Skeletal muscle satellite cell (primary cell): ENCODE results near the gene GPC6.
A peak's percentile ranks its signal among the peaks of the same experiment; 100 is the strongest.
"Not testable (repeated sequence)": the region's sequence is repeated elsewhere in the genome, so short reads cannot be mapped to it uniquely, and the experiment has no call there.

Experiments used
- H3K27me3 ChIP-seq: 2 replicates; pipeline ENCODE4 v1.7.0; 2013; ENCODE audit warnings: low read length; ENCODE audit not compliant: control insufficient read depth, insufficient read depth
- H3K36me3 ChIP-seq: 2 replicates; pipeline ENCODE4 v1.7.0; 2013; ENCODE audit warnings: mild to moderate bottlenecking, control low read depth, low read length; ENCODE audit not compliant: insufficient read depth
- H3K4me1 ChIP-seq: 2 replicates; pipeline ENCODE4 v1.7.0; 2013; ENCODE audit warnings: low read length; ENCODE audit not compliant: control insufficient read depth, insufficient read depth
- H3K4me2 ChIP-seq: 2 replicates; pipeline ENCODE4 v1.7.0; 2013; ENCODE audit warnings: mild to moderate bottlenecking, low read length
- H3K4me3 ChIP-seq: 2 replicates; pipeline ENCODE4 v1.7.0; 2013; ENCODE audit warnings: low read length
- H3K9ac ChIP-seq: 2 replicates; pipeline ENCODE4 v1.7.0; 2013; ENCODE audit warnings: mild to moderate bottlenecking, low read depth, low read length, moderate library complexity
- H3K9me3 ChIP-seq: replicated peaks from 2 replicates; pipeline ENCODE4 v1.7.0; 2013; ENCODE audit warnings: mild to moderate bottlenecking, control low read depth, low read length

Gene GPC6

DNA sequence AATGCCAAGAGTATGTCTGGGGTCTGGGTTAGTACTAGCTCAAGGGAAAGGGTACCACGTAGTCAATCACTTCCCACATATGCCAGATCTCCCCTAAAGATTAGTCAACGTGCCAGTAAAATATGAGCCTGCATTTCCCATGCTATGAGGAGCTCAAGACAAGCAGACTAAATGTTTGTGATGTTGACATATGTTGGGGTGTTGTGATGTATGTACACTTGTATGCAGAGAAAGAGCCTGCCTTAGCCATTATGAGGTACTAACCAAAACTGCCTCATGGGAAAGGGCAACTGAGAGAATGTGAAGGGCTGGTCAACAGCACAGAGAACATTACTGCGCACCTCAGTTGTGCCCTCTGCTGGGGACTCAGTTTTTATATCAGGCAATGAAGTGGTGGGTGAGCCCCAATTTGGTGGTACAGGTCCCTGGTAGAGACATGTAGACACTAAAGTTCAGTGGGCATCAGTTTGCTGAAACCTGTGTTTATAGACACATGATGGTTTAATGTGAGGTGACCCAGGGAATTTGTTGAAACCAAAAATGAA is 965.9 kb downstream of the GPC6 start:
- no peaks in the 10 kb centered on the region for H3K27me3 ChIP-seq
- no peaks in the 10 kb centered on the region for H3K9me3 ChIP-seq
- H3K4me1 ChIP-seq = peaks cover 17% of the 10 kb centered on the region
- no peak overlapping the region for H3K4me2 ChIP-seq
- no peaks in the 10 kb centered on the region for H3K36me3 ChIP-seq
- no peak overlapping the region for H3K9ac ChIP-seq
- H3K4me3 ChIP-seq = no peak overlapping the region

DNA sequence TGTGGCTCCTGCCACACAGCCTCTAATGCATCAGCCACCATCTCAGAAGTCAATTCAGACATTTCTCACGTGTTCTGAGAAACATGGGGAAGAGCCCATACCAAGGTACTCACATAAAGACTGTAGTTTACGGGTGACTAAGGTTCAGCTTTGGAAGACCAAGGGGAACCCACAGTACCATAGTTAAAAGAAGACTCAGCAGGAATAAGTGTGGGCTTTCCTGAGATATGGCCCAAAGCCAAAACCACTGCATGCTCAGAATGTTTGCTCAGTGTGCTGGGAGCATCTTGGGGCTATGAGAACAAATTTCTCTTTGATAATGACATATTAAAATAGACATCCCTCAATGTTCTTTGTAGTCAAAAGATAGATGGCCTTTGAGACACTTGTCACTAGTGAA is 969.1 kb downstream of the GPC6 start:
- Histone ChIP-seq H3K9ac (peak overlapping the region; percentile 22), H3K9me3 (no peaks in the 10 kb centered on the region)

DNA sequence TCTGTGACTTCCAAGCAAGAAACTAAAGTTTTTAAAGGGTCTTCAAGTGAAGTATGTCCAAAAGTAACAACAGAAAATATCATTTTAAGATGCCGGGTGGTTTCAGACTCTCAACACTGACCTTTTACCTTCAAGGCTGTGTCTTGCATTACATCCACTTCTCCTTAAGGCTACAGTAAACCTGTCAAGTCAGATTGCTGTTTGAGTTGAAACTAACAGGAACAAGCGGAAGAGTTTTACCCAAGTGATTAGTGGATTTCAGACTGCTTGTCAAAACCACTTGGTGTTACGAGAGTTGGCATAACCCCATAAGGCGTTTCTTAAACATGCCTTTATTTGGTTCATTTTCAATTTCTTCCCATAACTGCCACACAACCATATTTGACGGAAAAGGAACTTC is 969.8 kb downstream of the GPC6 start:
- H3K4me3 ChIP-seq = no peak overlapping the region
- no peak overlapping the region for H3K4me2 ChIP-seq
- peaks cover 27% of the 10 kb centered on the region for H3K4me1 ChIP-seq
- H3K9ac ChIP-seq = peak overlapping the region; percentile 22
- no peaks in the 10 kb centered on the region for H3K27me3 ChIP-seq
- no peaks in the 10 kb centered on the region for H3K36me3 ChIP-seq
- H3K9me3 ChIP-seq = no peaks in the 10 kb centered on the region

More for the DNA sequence above, 969.1 kb downstream of the GPC6 start:
- Histone ChIP-seq H3K27me3 (no peaks in the 10 kb centered on the region), H3K4me1 (peaks cover 27% of the 10 kb centered on the region), H3K4me2 (peak overlapping the region; percentile 2), H3K4me3 (no peak overlapping the region), H3K36me3 (no peaks in the 10 kb centered on the region)

DNA sequence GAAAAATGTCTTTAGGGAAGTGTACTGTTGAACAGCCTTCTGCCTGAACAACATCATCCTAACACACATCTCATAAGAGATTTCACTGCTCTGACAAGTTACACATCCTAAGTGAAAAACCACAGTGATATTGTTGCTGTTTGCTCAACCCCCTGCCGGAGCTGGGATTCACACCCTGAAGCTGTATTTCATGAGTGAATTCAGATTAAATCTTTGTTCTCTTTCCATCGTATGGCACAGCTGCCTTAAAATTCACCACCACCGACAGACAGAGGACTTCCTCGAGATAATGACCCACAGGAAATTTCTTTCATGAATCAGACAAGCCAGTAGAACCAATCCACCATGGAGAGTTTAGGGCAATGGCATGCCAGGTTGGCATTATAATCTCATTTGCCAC is 972.1 kb downstream of the GPC6 start:
- Histone ChIP-seq H3K4me1 (peaks cover 27% of the 10 kb centered on the region), H3K27me3 (no peaks in the 10 kb centered on the region), H3K4me3 (no peak overlapping the region), H3K9ac (no peak overlapping the region), H3K9me3 (no peaks in the 10 kb centered on the region), H3K4me2 (no peak overlapping the region), H3K36me3 (no peaks in the 10 kb centered on the region)

DNA sequence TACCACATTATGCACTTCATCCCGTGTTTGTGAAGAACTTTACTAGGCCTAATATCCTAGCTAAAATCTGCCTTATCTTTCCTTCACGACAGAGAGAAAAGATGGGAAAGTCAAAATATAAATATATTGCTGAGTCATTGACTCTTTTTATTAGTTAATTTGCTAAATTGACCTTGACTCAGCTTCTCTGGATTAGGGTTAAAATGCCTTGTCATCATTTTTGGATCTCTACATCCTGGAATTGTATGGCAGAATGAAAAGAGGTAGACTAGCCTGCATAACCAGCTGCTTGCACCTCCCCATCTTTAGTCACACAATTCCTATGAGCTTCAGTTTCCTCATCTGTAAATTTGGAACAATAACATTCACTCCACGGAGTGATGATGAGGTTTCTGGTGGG is 972.5 kb downstream of the GPC6 start:
- H3K9me3 ChIP-seq = no peaks in the 10 kb centered on the region
- no peak overlapping the region for H3K4me2 ChIP-seq
- no peak overlapping the region for H3K9ac ChIP-seq
- no peaks in the 10 kb centered on the region for H3K27me3 ChIP-seq
- no peak overlapping the region for H3K4me3 ChIP-seq
- peaks cover 27% of the 10 kb centered on the region for H3K4me1 ChIP-seq
- no peaks in the 10 kb centered on the region for H3K36me3 ChIP-seq

DNA sequence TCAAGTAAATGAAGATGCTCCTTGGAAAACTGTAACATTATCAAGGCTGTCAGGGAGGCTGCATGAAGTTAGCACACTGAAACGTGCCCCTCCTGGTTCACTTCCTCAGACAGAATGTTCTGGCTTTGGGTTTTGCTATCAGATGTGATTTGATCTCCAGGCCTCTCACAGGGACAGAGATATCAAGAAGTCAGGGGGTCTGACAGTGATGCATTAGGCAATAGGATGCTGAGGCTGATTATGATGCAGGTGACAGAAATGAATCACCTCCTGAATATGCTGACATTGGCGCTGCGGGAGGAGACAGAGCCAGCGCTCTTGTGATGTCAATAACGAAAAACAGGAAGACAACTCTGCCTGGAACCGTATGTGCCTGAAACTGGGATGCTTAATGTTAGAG is 974.4 kb downstream of the GPC6 start:
- H3K9me3 ChIP-seq = no peaks in the 10 kb centered on the region
- peaks cover 16% of the 10 kb centered on the region for H3K4me1 ChIP-seq
- no peak overlapping the region for H3K9ac ChIP-seq
- H3K36me3 ChIP-seq = no peaks in the 10 kb centered on the region
- H3K4me3 ChIP-seq = no peak overlapping the region
- no peaks in the 10 kb centered on the region for H3K27me3 ChIP-seq
- H3K4me2 ChIP-seq = no peak overlapping the region

DNA sequence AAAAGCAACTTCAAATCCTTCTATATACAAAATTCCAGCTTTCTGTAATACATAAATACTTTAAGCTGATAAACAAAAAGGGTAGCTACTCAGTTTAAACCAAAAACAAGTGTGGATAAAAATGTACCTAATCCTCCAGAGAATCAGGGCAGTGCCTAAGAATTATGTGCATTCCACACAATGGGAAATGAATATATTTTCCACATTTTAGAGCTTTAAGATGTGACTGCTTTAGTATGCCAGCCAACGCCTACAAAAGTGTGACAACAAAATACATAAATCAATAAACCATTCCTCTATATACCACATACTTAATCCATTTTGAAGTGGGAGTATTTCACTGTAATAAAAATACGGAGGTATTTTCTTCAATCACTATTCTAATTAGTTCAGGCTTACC is 977.6 kb downstream of the GPC6 start:
- Histone ChIP-seq H3K4me1 (peaks cover 2% of the 10 kb centered on the region), H3K36me3 (no peaks in the 10 kb centered on the region), H3K27me3 (no peaks in the 10 kb centered on the region), H3K9ac (no peak overlapping the region), H3K4me2 (no peak overlapping the region), H3K9me3 (no peaks in the 10 kb centered on the region), H3K4me3 (no peak overlapping the region)

DNA sequence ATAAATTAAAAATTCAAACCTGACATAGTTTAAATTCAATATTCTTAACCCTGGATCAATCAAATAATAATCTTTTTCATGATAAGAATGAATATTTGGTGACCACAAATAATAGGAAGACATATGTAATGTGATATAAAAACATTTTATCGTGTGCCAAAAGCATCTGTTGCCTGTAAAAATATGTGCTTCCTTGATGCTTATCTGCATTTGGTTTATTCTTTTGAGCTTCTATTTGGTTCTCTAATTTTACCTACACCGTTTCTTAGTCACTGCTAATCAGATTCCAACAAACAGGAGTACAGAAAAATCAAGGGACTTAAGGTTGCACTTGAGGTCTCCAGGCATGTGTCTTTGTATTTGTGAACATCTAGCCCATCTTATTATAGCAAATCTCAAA is 978.3 kb downstream of the GPC6 start:
- Histone ChIP-seq H3K36me3 (no peaks in the 10 kb centered on the region), H3K27me3 (no peaks in the 10 kb centered on the region), H3K4me2 (no peak overlapping the region), H3K9ac (no peak overlapping the region), H3K9me3 (no peaks in the 10 kb centered on the region), H3K4me3 (no peak overlapping the region), H3K4me1 (no peaks in the 10 kb centered on the region)

DNA sequence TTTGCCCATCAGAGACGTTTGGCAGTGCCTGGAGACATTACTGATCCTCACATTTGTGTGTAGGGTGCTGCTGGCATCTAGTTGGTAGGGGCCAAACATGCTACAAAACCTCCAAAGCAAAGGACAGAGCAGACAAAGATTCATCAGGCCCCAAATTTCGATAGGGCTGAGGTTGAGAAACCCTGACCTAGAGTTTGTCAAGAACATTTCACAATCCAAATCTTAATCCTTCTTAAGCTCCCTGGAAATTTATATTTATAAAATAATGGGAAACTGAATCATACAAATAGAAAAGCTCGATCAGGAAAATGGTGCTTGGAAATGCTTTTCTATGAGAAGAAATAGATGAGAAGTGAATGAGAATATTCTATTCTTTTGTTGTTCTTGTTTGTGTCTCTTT is 979.3 kb downstream of the GPC6 start:
- peaks cover 3% of the 10 kb centered on the region for H3K4me1 ChIP-seq
- no peak overlapping the region for H3K4me2 ChIP-seq
- H3K9ac ChIP-seq = no peak overlapping the region
- no peak overlapping the region for H3K4me3 ChIP-seq
- no peaks in the 10 kb centered on the region for H3K9me3 ChIP-seq
- H3K27me3 ChIP-seq = no peaks in the 10 kb centered on the region
- H3K36me3 ChIP-seq = no peaks in the 10 kb centered on the region

DNA sequence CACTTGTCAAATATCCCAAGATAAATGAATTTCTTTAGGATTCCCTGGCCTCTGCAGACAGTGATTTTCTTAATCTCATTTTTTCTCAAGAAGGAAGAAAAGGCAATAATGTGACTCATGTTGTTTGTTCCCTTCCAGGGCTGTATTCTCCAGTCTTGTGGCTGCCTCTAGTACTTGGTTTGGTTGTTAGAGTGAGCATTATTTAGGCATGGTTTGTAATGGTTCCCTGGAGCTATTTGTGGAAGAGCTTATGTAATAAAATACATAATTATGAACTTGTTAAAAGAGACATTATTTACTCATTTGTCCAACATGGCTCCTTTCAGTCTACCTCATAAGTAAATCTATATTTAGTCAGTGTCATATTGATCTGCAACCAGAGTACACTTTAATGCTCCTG is 982.5 kb downstream of the GPC6 start:
- Histone ChIP-seq H3K9ac (no peak overlapping the region), H3K4me2 (no peak overlapping the region), H3K36me3 (no peaks in the 10 kb centered on the region), H3K9me3 (no peaks in the 10 kb centered on the region), H3K4me3 (no peak overlapping the region), H3K27me3 (no peaks in the 10 kb centered on the region), H3K4me1 (peaks cover 5% of the 10 kb centered on the region)

DNA sequence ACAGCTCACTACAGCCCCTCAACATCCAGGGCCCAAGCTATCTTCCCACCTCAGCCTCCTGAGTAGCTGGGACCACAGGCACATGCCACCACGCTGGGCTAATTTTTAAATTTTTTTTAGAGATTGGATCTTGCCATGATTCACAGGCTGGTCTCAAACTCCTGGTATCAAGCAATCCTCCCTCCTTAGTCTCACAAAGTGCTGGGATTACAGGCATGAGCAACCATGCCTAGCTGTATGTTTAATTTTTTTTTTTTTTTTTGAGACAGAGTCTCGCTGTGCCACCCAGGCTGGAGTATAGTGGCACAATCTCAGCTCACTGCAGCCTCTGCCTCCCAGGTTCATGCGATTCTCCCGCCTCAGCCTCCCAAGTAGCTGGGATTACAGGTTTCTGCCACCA is 983.3 kb downstream of the GPC6 start:
- H3K4me1 ChIP-seq, H3K36me3 ChIP-seq, H3K9ac ChIP-seq, H3K9me3 ChIP-seq, H3K27me3 ChIP-seq, H3K4me3 ChIP-seq, H3K4me2 ChIP-seq: not testable (repeated sequence)

DNA sequence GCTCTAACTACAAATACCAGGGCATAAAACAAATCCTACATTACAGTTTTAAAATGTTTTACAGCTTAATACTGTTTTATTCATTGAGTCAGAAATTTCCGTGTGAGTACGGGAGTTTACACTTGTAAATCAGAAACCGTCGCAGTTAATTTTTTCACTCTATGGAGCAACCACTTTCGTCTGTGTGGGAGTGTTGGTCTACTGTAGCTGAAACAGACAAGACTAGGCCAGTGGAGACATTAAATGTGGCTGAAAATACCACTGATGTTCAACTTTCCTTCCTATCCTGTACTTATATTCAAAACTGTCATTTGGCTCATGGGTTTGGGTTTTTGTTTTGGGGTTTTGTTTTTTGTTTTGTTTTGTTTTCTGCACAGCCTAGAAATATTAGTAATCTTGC is 984.2 kb downstream of the GPC6 start:
- no peaks in the 10 kb centered on the region for H3K36me3 ChIP-seq
- H3K27me3 ChIP-seq = no peaks in the 10 kb centered on the region
- no peak overlapping the region for H3K4me2 ChIP-seq
- H3K4me3 ChIP-seq = no peak overlapping the region
- no peak overlapping the region for H3K9ac ChIP-seq
- H3K9me3 ChIP-seq = no peaks in the 10 kb centered on the region
- H3K4me1 ChIP-seq = peaks cover 5% of the 10 kb centered on the region
